Skeletal muscle satellite cell (primary cell): ENCODE results near the gene KCNMB2.
"Not testable (repeated sequence)": the region's sequence is repeated elsewhere in the genome, so short reads cannot be mapped to it uniquely, and the experiment has no call there.

Source experiments
- H3K27me3 ChIP-seq: 2 replicates; pipeline ENCODE4 v1.7.0; 2013; ENCODE audit warnings: low read length; ENCODE audit not compliant: control insufficient read depth, insufficient read depth
- H3K36me3 ChIP-seq: 2 replicates; pipeline ENCODE4 v1.7.0; 2013; ENCODE audit warnings: mild to moderate bottlenecking, control low read depth, low read length; ENCODE audit not compliant: insufficient read depth
- H3K4me1 ChIP-seq: 2 replicates; pipeline ENCODE4 v1.7.0; 2013; ENCODE audit warnings: low read length; ENCODE audit not compliant: control insufficient read depth, insufficient read depth
- H3K4me2 ChIP-seq: 2 replicates; pipeline ENCODE4 v1.7.0; 2013; ENCODE audit warnings: mild to moderate bottlenecking, low read length
- H3K4me3 ChIP-seq: 2 replicates; pipeline ENCODE4 v1.7.0; 2013; ENCODE audit warnings: low read length
- H3K9ac ChIP-seq: 2 replicates; pipeline ENCODE4 v1.7.0; 2013; ENCODE audit warnings: mild to moderate bottlenecking, low read depth, low read length, moderate library complexity
- H3K9me3 ChIP-seq: replicated peaks from 2 replicates; pipeline ENCODE4 v1.7.0; 2013; ENCODE audit warnings: mild to moderate bottlenecking, control low read depth, low read length

The KCNMB2 gene

GRCh38 chr3:178851564-178851963, 315.3 kb downstream of the KCNMB2 start:
- Histone ChIP-seq H3K4me2 (no peak overlapping the region), H3K4me1 (peaks cover 15% of the 10 kb centered on the region), H3K9ac (no peak overlapping the region), H3K4me3 (no peak overlapping the region), H3K9me3 (no peaks in the 10 kb centered on the region), H3K27me3 (no peaks in the 10 kb centered on the region), H3K36me3 (no peaks in the 10 kb centered on the region)

- Histone ChIP-seq H3K9ac (no peak overlapping the region), H3K4me1 (peaks cover 13% of the 10 kb centered on the region), H3K4me3 (no peak overlapping the region), H3K4me2 (no peak overlapping the region), H3K27me3 (no peaks in the 10 kb centered on the region), H3K9me3 (no peaks in the 10 kb centered on the region), H3K36me3 (no peaks in the 10 kb centered on the region)
These were observed 320.6 kb downstream of the KCNMB2 start for GRCh38 chr3:178856804-178857203.

- no peak overlapping the region for H3K4me3 ChIP-seq
- H3K9ac ChIP-seq, result no peak overlapping the region
- H3K9me3 ChIP-seq, result no peaks in the 10 kb centered on the region
- peaks cover 13% of the 10 kb centered on the region for H3K4me1 ChIP-seq
- H3K27me3 ChIP-seq, result no peaks in the 10 kb centered on the region
- no peak overlapping the region for H3K4me2 ChIP-seq
- H3K36me3 ChIP-seq, result no peaks in the 10 kb centered on the region
These were observed 323.1 kb downstream of the KCNMB2 start for GRCh38 chr3:178859386-178859785.

GRCh38 chr3:178859900-178860436, 323.7 kb downstream of the KCNMB2 start:
- not testable (repeated sequence) for H3K27me3 ChIP-seq, H3K36me3 ChIP-seq, H3K9me3 ChIP-seq, H3K4me2 ChIP-seq, H3K9ac ChIP-seq, H3K4me3 ChIP-seq
- H3K4me1 ChIP-seq, result peaks cover 13% of the 10 kb centered on the region

GRCh38 chr3:178868681-178869080, 332.4 kb downstream of the KCNMB2 start:
- Histone ChIP-seq H3K4me3 (no peak overlapping the region), H3K4me1 (no peaks in the 10 kb centered on the region), H3K4me2 (no peak overlapping the region), H3K36me3 (no peaks in the 10 kb centered on the region), H3K9me3 (no peaks in the 10 kb centered on the region), H3K27me3 (no peaks in the 10 kb centered on the region), H3K9ac (no peak overlapping the region)

- Histone ChIP-seq H3K4me1 (no peaks in the 10 kb centered on the region), H3K27me3 (no peaks in the 10 kb centered on the region), H3K9me3 (no peaks in the 10 kb centered on the region), H3K4me2 (no peak overlapping the region), H3K9ac (no peak overlapping the region), H3K36me3 (no peaks in the 10 kb centered on the region), H3K4me3 (no peak overlapping the region)
These were observed 333.8 kb downstream of the KCNMB2 start for GRCh38 chr3:178870085-178870484.

GRCh38 chr3:178875157-178875556, 338.9 kb downstream of the KCNMB2 start:
- H3K4me3 ChIP-seq, result no peak overlapping the region
- no peak overlapping the region for H3K9ac ChIP-seq
- no peaks in the 10 kb centered on the region for H3K9me3 ChIP-seq

GRCh38 chr3:178875836-178876235, 339.6 kb downstream of the KCNMB2 start:
- Histone ChIP-seq H3K4me3 (no peak overlapping the region), H3K4me1 (no peaks in the 10 kb centered on the region), H3K4me2 (no peak overlapping the region), H3K9ac (no peak overlapping the region), H3K9me3 (no peaks in the 10 kb centered on the region), H3K27me3 (no peaks in the 10 kb centered on the region), H3K36me3 (no peaks in the 10 kb centered on the region)

More at GRCh38 chr3:178875157-178875556, 338.9 kb downstream of the KCNMB2 start:
- Histone ChIP-seq H3K27me3 (no peaks in the 10 kb centered on the region), H3K4me1 (no peaks in the 10 kb centered on the region), H3K4me2 (no peak overlapping the region), H3K36me3 (no peaks in the 10 kb centered on the region)

GRCh38 chr3:178880274-178880673, 344.0 kb downstream of the KCNMB2 start:
- H3K4me2 ChIP-seq, result no peak overlapping the region
- H3K36me3 ChIP-seq, result no peaks in the 10 kb centered on the region
- no peak overlapping the region for H3K9ac ChIP-seq
- no peaks in the 10 kb centered on the region for H3K27me3 ChIP-seq
- H3K9me3 ChIP-seq, result no peaks in the 10 kb centered on the region
- H3K4me3 ChIP-seq, result no peak overlapping the region
- H3K4me1 ChIP-seq, result no peaks in the 10 kb centered on the region
